Uterus (tissue), 2 donors: ENCODE results near the gene AQP1.

ENCODE experiments used
- CTCF ChIP-seq, 4 experiments: fragments of 200-600 bp in 2 of 4; fragments of 450-650 bp in 2 of 4; sonication (generic) in 2 of 4; IDR thresholded peaks; one replicate each; pipeline ENCODE4 v1.5.1; 2016 to 2019; ENCODE audit warnings: antibody characterized with exemption in 4 of 4, mild to moderate bottlenecking in 2 of 4, moderate library complexity in 1 of 4
- POLR2A ChIP-seq, 2 donors: fragments of 450-650 bp; IDR thresholded peaks; one replicate each; pipeline ENCODE4 v1.6.1; 2016; ENCODE audit warnings: antibody characterized with exemption in 2 of 2, mild to moderate bottlenecking in 1 of 2, moderate library complexity in 1 of 2

- no peak for TF ChIP-seq POLR2A (IDR thresholded peaks at IDR 0.05)
- TF ChIP-seq CTCF (IDR thresholded peaks at IDR 0.05): no peak
Observed at GRCh38 chr7:30897770-30898169, 13.9 kb upstream of the AQP1 start.
